Lower leg skin (tissue), 3 donors: ENCODE data around the gene C1QTNF5.

Source experiments
- CTCF ChIP-seq, 3 donors: fragments of 450-650 bp; IDR thresholded peaks; one replicate each; pipeline ENCODE4 v1.5.1; 2016; ENCODE audit warnings: antibody characterized with exemption in 3 of 3, mild to moderate bottlenecking in 3 of 3, moderate library complexity in 2 of 3
- POLR2A ChIP-seq, 2 donors: fragments of 450-650 bp; IDR thresholded peaks; one replicate each; pipeline ENCODE4 v1.6.1; 2016 to 2017; ENCODE audit warnings: antibody characterized with exemption in 2 of 2, mild to moderate bottlenecking in 1 of 2, moderate library complexity in 1 of 2

GRCh38 chr11:119373921-119374631 lies 33.4 kb upstream of the C1QTNF5 start:
- TF ChIP-seq CTCF (IDR thresholded peaks at IDR 0.05) (no peak), POLR2A (IDR thresholded peaks at IDR 0.05) (no peak)
